HG03571 (cell line): ENCODE data around the gene LAMA3.

Experiments
- ATAC-seq: cut with Tn5 transposase; IDR thresholded peaks from one replicate; pipeline ENCODE4 v1.9.1; 2021; ENCODE audit not compliant: unreplicated experiment

The LAMA3 gene

DNA sequence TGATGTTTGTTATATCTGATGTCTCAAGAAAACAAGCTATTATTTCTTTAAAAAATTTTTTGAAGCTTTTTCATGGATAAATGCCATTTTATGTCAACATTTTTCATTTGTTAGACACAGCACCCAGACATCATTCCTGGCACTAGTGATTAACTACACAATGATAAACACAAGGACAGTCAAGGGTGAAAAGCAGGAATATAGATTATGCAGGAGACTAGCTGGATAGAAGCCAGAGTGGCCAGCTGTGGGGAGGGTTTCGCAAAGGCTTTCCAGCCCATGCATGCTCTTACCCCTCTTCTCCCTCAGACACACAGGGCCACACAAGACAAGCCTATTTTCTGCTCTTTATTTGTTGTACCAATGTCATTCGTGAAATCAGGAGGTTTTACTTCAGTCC, 198.2 kb downstream of the LAMA3 start:
- no peak for ATAC-seq

DNA sequence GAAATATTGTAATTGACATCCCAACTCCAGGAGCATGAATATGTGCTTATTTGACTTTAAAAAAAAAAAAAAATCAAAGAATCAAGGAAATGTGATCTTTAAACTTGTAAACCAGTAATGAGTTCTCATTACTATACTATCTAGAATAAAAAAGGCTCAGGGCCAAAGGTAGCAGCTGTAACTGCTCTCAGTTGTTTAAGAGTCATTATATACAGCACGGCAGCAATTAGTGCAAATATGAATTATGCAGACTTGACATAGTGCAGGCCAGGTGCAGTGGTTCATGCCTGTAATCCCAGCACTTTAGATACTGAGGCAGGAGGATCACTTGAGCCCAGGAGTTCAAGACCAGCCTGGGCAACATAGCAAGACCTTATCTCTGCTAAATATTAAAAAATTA, 199.6 kb downstream of the LAMA3 start:
- ATAC-seq: no peak

DNA sequence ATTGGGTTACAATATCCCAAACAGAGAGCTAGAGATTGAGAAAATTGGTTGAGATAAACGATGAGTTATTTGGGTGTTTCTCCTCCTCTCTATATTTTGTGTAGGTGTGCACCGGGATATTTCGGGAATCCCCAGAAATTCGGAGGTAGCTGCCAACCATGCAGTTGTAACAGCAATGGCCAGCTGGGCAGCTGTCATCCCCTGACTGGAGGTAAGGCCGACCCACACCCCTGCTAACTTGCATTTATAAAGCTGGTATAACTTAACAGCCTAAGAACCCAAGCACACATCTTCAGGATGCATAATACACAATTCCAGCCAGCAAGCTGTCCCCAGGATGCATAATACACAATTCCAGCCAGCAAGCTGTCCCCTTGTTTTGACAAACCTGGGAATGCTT, 200.7 kb downstream of the LAMA3 start:
- no peak for ATAC-seq

DNA sequence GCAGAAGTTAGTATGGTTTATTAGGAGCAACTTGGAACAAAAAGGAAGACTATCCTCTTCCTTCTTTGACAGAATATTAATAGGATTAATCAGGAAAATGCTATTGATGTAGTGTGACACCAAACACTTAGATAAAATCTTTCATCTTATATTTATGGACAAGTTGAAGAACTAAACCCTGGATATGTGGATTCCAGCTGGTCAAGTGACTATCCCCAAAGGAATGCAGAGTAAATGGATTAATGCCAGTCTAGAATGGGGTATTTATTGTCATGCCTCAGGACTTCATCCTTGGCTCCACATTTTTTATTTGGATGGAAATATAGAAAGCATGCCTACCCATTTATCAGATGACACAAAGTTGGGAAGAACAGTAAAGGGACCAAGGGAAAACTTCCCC, 201.3 kb downstream of the LAMA3 start:
- no peak for ATAC-seq

DNA sequence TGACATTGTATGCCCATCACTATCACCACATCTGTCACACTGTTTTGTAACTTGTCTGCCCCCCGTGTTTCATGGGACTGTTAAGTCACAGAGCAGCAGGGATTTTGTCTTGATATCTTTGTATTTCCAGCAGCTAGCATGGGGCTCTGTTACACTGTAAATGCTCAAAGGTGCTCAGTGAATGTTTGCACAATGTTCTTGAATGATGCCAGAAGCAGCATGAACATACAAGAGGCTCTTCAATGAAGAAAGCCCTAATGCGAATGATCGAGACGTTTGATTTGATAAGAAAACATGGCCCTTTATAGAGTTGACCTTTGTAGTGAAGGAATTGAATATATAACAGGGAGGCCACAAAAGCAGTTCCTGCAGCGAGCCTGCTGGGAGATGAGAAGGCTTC, 204.4 kb downstream of the LAMA3 start:
- no peak for ATAC-seq

DNA sequence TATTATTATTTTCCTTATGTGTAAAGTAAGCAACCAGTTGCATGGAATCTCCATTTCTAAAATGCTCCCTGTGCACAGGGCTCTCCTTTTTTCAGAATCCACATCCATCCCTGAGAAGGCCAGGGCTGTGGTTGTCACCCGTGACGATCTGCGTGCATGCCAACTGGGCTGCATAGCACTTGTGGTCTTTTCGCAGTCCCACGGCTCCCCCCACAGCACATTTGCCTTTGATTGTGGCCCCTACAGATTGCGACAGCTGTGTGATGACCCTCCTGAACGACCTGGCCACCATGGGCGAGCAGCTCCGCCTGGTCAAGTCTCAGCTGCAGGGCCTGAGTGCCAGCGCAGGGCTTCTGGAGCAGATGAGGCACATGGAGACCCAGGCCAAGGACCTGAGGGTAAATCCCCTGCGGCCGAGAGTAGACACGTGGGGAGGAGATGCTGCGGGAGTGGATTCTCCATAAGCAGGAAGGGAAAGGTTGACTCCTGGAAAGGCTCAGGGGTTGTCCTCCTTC, 205.5 kb downstream of the LAMA3 start:
- ATAC-seq: no peak

DNA sequence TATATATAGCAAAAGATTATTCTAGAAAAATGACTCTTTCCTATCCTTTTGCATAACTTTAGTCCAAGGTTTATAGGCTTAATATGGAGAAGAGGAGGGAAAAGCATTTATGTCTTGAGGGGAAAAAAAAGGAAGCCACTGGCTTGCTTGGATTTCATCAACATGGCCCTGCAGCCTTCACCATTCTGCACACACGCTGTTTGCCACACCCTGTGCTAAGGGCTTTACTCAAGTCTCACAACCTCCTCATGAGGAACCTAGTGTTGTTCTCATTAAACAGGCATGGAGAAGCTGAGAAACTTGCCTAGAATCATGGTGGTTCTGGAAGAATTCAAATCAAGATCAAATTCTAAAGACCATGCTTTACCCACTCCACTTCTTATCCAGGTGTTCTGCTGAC, 208.0 kb downstream of the LAMA3 start:
- no peak for ATAC-seq

DNA sequence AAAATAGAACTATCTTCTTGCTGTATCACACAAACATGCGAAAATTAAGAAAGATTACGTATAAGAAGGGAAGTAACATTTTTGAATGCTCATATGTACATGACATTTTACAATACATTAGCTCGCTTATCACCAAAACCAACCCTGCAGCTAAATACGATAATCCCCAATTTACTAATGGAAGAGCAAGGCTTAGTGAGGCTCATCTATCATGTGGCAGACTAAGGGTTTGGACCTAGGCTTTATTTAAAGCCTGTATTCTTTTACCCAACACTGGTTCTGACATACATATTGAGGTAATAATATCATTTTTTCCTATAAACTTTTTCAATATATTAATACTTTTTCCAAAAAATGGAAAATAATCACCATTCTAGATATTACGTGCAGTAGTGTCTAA, 208.5 kb downstream of the LAMA3 start:
- no peak for ATAC-seq

DNA sequence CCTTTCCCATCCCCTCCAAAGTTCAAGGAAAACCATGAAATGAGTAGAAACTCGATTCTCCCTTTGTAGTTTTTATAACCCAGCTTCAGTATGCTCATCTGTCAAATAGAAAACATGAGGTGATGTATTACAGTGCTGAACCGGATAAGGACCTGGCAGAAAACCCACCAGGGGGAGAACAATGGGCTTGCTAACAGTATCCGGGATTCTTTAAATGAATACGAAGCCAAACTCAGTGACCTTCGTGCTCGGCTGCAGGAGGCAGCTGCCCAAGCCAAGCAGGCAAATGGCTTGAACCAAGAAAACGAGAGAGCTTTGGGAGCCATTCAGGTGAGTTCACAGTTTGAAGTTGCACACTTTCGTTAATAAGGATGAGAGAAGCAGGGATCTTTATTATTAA, 211.7 kb downstream of the LAMA3 start:
- no peak for ATAC-seq

DNA sequence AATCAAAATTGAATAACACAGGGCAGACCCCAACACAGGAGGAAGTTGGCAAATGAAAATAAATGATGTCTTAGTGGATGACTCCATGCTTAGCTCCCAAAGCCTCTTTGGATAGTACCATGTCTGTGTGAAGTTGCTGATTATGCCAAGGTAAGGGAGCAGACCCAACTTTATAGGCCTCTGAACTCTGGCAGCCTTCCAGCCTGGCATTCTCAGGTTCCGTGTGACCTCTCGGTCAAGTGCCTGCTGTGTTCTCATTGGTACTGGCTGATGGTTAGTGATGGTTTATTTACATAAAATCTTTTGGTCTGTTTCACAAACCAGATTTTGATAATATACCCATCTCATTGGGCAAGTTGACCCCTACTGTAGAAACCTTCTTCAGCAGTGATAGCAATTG, 213.1 kb downstream of the LAMA3 start:
- no peak for ATAC-seq

DNA sequence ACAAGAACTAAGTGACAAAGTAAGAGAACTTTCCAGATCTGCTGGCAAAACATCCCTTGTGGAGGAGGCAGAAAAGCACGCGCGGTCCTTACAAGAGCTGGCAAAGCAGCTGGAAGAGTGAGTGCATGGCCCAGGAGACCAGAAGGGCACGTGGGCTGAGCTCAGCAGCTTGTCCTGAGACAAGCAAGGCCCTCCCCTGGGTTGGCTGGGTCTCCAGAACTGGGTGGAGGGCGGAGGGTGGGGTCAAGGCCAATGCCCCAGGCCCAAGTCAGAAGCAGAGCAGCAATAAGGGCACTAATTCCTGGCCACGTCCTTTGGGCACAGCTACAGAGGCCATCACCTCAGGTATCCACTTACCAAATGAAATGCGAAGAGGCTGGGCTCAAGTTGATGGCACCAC, 214.7 kb downstream of the LAMA3 start:
- no peak for ATAC-seq

DNA sequence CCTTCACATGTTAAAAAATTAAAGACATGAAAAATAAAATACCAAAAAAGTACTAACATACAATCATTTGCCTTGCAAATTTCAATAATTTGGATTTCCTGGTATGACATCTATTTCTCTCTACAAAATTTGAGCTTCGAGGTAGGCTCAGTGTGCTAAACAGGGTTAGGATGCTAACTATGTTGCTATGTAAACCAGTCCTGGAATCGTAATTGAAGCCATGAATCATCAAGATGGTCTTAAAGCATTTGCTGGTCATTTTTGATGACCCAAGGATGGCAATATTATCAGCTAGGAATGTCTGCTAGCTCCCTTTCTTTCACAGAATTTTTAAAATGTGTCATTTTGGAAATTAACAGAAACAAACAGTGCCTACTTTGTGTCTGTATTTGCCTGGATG, 217.4 kb downstream of the LAMA3 start:
- no peak for ATAC-seq

DNA sequence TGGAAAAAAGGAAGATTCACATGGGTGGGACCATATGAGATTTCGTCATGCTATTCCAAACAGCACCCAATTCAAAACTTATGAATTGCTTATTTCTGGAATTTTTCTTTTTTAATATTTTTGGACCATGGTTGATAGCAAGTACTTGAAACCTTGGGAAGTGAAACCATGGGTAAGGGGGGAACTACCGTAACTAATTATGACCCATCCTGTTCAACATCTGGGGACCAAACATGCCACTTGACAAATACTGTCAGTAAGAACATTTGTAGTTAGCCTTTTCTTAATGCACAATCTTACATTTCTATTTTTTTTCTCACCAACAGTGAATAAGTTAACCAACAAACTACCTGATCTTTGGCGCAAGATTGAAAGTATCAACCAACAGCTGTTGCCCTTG, 219.6 kb downstream of the LAMA3 start:
- ATAC-seq: no peak

DNA sequence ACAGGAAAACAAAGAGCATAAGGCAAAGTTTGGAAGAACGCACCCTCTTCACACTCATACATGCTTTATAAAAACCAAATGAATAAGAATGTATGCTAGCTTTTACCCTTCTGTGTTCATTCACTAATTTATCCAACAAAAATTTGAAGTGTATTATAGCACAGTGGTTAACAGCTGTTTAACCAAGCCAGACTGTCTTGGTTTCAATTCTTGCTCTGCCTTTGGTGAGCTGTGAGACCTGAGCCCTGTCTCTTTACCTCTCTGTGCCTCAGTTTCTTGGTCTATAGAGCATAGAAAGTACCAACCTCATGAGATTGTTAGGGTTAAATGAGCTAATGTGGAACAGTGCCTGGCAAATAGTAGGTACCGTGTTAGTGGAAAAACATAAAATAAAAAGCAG, 220.8 kb downstream of the LAMA3 start:
- no peak for ATAC-seq

DNA sequence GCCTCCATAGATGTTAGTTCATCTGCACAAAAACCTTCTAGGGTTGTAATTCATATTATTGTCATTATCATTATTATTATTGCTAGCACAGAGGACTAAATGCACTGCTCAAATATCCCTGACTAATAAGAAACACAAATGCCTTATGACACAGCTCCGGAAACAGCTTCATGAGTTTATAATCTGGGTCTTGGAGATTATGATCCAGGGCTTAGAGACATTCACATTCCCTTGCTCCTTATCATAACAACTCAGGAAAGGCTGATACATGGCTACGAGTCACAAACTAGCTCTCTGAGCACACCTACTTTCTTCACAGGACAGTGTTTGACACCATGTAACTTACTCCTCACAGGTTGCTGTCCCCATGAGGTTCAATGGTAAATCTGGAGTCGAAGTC, 223.1 kb downstream of the LAMA3 start:
- ATAC-seq: no peak

DNA sequence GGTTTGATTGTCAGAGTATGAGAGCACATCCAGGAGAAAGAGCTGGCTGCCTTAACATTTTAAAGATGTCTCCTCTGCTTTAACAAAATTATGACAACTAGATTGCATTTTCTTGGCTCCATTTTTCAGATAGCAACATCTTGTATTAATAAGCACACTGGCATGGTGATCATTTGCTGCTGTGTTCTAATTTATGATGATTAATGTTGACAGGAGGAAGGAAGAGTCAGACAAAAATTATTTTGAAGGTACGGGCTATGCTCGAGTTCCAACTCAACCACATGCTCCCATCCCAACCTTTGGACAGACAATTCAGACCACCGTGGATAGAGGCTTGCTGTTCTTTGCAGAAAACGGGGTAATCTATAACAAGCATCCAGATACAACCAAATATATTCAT, 227.1 kb downstream of the LAMA3 start:
- no peak for ATAC-seq

DNA sequence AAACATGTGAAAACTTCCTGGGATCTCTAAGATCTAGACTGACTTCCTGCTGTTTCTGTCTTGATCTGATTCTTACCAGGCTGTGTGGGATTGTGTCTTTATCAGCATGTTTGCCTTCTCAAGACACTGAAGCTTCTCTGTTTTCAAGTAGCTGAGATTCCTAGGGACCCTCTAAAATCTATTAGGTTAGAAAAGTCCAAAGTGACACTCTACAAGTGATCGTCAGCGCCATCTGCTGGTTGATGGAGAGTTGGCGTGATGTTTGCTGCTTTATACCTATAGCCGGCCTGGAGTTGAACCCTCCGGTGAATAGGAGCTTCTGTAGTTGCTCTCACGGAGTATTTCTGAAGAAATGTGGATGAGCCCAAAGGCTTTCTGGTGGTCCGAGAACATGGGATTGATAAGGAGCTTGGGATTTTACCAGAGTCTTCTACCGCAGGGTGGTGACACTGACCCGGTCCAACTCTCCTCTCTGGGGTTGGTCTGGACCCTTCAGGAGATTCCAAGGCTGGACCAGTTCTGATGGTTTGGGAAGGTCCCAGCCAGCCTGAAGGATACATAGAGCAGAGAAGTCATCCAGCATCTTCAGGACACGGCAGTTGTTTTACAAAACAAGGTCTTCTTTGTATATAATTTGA, 229.3 kb downstream of the LAMA3 start:
- no peak for ATAC-seq

DNA sequence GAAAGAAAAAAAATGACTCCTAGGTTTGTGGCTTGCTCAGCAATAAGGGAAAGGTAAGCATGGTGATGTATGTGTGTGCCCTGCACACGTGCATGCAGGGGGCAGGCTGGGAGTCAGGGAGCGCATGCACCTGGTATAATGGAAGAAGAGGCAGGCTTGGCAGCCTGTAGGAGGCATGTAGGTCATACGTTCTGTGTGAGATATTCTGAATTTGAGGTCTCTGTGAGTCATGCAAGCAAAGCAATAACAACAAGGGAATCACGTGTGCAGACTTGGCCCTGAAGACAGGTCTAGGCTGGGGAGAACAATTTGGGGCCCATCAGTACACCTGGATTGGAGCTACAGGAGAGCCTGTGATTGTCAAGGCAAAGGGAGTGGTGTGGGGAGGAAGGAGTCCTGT, 230.8 kb downstream of the LAMA3 start:
- no peak for ATAC-seq

DNA sequence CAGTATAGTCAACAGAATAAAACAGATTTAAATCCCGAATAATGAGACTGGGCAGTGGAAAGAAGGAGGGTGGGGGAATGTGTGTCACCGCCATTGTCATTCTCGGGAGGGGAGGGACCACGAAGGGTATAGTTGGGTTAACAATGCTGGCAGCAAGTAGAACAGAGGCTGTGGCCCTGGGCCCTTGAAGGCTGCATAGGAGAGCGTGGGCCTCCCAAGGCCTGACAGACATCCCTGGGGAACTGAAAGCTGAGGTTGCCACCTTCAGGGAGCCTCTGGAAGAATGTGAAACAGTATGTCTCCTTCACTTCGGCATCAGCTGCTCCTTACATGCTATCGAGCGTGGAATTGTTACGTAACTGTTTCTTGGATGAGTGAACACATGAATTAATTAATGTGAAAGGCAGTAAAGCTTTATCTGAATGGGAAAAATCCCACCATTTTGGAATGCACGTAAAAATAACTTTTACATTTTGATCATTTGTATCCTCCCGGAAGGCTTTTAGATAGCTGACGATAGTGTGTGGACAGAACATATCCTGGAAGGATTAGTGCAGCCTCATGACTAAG, 232.5 kb downstream of the LAMA3 start:
- ATAC-seq: no peak

DNA sequence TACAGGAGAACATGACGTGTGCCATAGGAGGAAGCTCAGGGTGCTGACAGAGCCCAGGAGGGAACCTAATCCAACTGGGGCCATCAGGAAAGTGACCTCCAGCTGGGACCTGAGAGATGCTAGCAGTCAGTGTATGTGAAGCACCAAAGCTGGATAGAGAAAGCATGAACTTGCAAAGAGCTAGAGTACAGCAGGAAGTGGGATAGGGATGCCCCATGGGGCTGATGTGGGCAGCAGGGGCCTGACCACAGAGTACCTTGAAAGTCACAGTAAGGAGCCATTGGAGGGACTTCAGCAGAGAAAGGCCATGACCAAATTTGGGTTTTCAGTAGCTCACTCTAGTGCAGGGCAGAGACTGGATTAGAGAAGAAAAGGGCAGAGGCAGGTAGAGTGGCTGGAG, 233.7 kb downstream of the LAMA3 start:
- ATAC-seq: peak; percentile 68

DNA sequence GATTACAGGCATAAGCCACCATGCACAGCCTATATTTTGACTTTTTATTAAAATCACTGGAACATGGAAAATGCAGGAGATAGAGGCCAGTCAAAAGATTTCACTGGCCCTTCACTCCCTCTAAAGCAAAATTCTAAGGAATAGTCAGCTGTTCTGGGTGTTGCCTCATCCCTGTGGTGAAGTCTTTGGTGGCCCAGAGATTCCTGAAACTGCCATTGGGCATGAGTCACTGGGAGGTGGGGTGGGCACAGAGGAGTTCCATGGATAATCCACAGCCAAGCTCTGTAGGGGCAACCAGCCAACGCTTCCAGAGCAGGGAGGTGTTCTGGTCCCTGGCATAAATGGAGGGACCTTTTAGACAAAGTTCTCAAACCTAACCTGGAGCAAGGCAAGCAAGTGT, 235.6 kb downstream of the LAMA3 start:
- ATAC-seq: no peak

DNA sequence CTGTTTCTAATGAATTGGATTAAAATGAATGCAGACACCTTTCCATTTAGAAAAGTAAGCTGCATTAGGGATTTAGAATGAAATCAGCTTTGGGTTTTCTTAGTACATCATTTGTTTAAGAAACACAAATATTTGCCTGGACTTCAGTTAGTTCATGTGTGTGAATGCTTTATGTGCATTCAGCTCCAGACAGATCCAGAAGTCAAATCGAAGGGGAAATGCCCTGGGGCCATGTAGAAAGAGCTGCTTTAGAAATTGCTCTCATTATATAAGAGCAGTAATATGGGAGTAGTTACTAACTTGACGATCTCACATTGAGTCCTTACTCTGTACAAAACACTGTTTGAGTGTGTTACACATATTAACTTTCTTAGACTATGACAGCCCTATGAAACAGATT, 237.3 kb downstream of the LAMA3 start:
- no peak for ATAC-seq
